HFF-Myc (cell line): ENCODE results near the gene GPBAR1.

ENCODE experiments used
- DNase-seq: peaks from one replicate; pipeline ENCODE4 v3.0.0-alpha.2; 2011; ENCODE audit warnings: low read depth; ENCODE audit errors: extremely low read depth
- H3K4me3 ChIP-seq: replicated peaks from 2 replicates; pipeline ENCODE4 v1.5.1; 2011; ENCODE audit warnings: low read depth, mild to moderate bottlenecking, control low read depth, low read length
- CTCF ChIP-seq: IDR thresholded peaks from 2 replicates; pipeline ENCODE4 v1.5.1; 2012; ENCODE audit warnings: mild to moderate bottlenecking, low read depth, low read length, control low read depth; ENCODE audit errors: missing control alignments

Gene GPBAR1

GRCh38 chr2:218289639-218290315, 29.0 kb downstream of the GPBAR1 start:
- no peak for DNase-seq
- H3K4me3 ChIP-seq, result peak overlapping the region; percentile 77
- TF ChIP-seq CTCF, result no peak

- no peak for TF ChIP-seq CTCF
- no peak for DNase-seq
- H3K4me3 ChIP-seq, result peak overlapping the region; percentile 77
These were observed 29.8 kb downstream of the GPBAR1 start for GRCh38 chr2:218290316-218291261.

GRCh38 chr2:218291318-218292047, 30.7 kb downstream of the GPBAR1 start:
- peak overlapping the region; percentile 77 for H3K4me3 ChIP-seq
- DNase-seq, result no peak
- no peak for TF ChIP-seq CTCF

- no peak for DNase-seq
- peak; percentile 58 for TF ChIP-seq CTCF
- peak within 1 kb of the TSS; percentile 77 for H3K4me3 ChIP-seq
These were observed 31.5 kb downstream of the GPBAR1 start, which contains the start of gene TMBIM1 for GRCh38 chr2:218292048-218293014. Gene TMBIM1 (minus strand): TSS chr2:218292503. CDS start chr2:218282141, 10,362 bp downstream.

GRCh38 chr2:218293715-218294429, 33.1 kb downstream of the GPBAR1 start:
- no peak for TF ChIP-seq CTCF
- no peak overlapping the region for H3K4me3 ChIP-seq
- DNase-seq, result no peak
